IMR-90 (cell line): ENCODE measurements around the gene TSPEAR. TPM values are rescaled to one million over a fixed set of nuclear protein-coding genes. Genes with fewer than 3 reads are reported as not detected.
"Not testable (repeated sequence)": the region's sequence is repeated elsewhere in the genome, so short reads cannot be mapped to it uniquely, and the experiment has no call there.

Experiments used
- ATAC-seq: fragments of 200-7000 bp; cut with Tn5 transposase; 2 replicates; pipeline ENCODE4 v1.9.1; 2020; ENCODE audit warnings: low read depth, mild to moderate bottlenecking, moderate library complexity
- BruUV-seq: library from RNA; stranded (reverse); fragments of 400-500 nt; replicated peaks from 2 replicates; lab custom pipeline; 2021; lab: Mats Ljungman, UMichigan
- CTCF ChIA-PET: fragments of 300-600 bp; formaldehyde crosslinking; extraction: SDS; loops from one replicate; lab custom pipeline; 2021; ENCODE audit warnings: antibody characterized with exemption; lab: Yijun Ruan, JAX
- POLR2A ChIA-PET: fragments of 300-600 bp; sonication (Branson Sonifier 250); formaldehyde crosslinking; loops from one replicate; lab custom pipeline; 2022; ENCODE audit warnings: antibody characterized with exemption; ENCODE audit not compliant: unreplicated experiment; lab: Charles Lee
- DNase-seq: peaks from one replicate; pipeline ENCODE4 v3.0.0; 2013
- H2AFZ ChIP-seq: replicated peaks from 2 replicates; pipeline ENCODE3; 2013; ENCODE audit warnings: low read length, mild to moderate bottlenecking; ENCODE audit not compliant: poor library complexity
- H2AK5ac ChIP-seq: 2 replicates; pipeline ENCODE4 v1.6.1; 2013; ENCODE audit warnings: low read depth, low read length, inconsistent platforms
- H2AK9ac ChIP-seq: replicated peaks from 2 replicates; pipeline ENCODE3; 2013; ENCODE audit warnings: mild to moderate bottlenecking, low read depth, low read length, moderate library complexity; ENCODE audit not compliant: poor library complexity
- H2BK120ac ChIP-seq: 2 replicates; pipeline ENCODE4 v1.6.1; 2013; ENCODE audit warnings: low read depth, low read length, inconsistent platforms
- H2BK15ac ChIP-seq: 3 replicates; pipeline ENCODE4 v1.6.1; 2013; ENCODE audit warnings: low read depth, low read length, inconsistent platforms
- H2BK20ac ChIP-seq: 2 replicates; pipeline ENCODE4 v1.6.1; 2013; ENCODE audit warnings: low read depth, mild to moderate bottlenecking, inconsistent platforms, low read length, moderate library complexity
- H2BK5ac ChIP-seq: 2 replicates; pipeline ENCODE4 v1.6.1; 2013; ENCODE audit warnings: mild to moderate bottlenecking, low read depth, low read length, inconsistent platforms; ENCODE audit not compliant: poor library complexity, severe bottlenecking
- H3K14ac ChIP-seq: replicated peaks from 2 replicates; pipeline ENCODE4 v1.6.1; 2013; ENCODE audit warnings: low read depth, low read length, inconsistent platforms
- H3K18ac ChIP-seq: 2 replicates; pipeline ENCODE4 v1.6.1; 2013; ENCODE audit warnings: low read depth, low read length, control low read depth
- H3K23ac ChIP-seq: 2 replicates; pipeline ENCODE4 v1.6.1; 2013; ENCODE audit warnings: low read depth, low read length, inconsistent platforms
- H3K27ac ChIP-seq: 2 replicates; pipeline ENCODE4 v1.5.1; 2013; ENCODE audit warnings: mild to moderate bottlenecking, control low read depth, low read length; ENCODE audit not compliant: insufficient read depth
- H3K27me3 ChIP-seq: 2 replicates; pipeline ENCODE4 v1.6.1; 2013; ENCODE audit warnings: low read length; ENCODE audit not compliant: control insufficient read depth, insufficient read depth
- H3K36me3 ChIP-seq: 2 replicates; pipeline ENCODE4 v1.6.1; 2013; ENCODE audit warnings: low read length, mixed read lengths; ENCODE audit not compliant: control insufficient read depth, insufficient read depth
- H3K4ac ChIP-seq: 2 replicates; pipeline ENCODE4 v1.6.1; 2013; ENCODE audit warnings: low read depth, low read length, inconsistent platforms
- H3K4me1 ChIP-seq: 2 replicates; pipeline ENCODE4 v1.6.1; 2013; ENCODE audit warnings: low read length, mixed read lengths; ENCODE audit not compliant: control insufficient read depth, insufficient read depth
- H3K4me2 ChIP-seq: 2 replicates; pipeline ENCODE4 v1.6.1; 2013; ENCODE audit warnings: low read depth, mild to moderate bottlenecking, control low read depth, low read length, moderate library complexity
- H3K4me3 ChIP-seq: 2 replicates; pipeline ENCODE4 v1.5.1; 2013; ENCODE audit warnings: low read depth, mild to moderate bottlenecking, control low read depth, low read length, moderate library complexity; ENCODE audit not compliant: insufficient read depth
- H3K56ac ChIP-seq: 2 replicates; pipeline ENCODE4 v1.6.1; 2013; ENCODE audit warnings: low read length, inconsistent platforms; ENCODE audit not compliant: insufficient read depth; ENCODE audit errors: extremely low read depth
- H3K79me1 ChIP-seq, 2 experiments: 2 replicates each; pipeline ENCODE4 v1.6.1; 2013; ENCODE audit warnings: low read length in 2 of 2, inconsistent platforms in 1 of 2, low read depth in 1 of 2
- H3K9ac ChIP-seq: 2 replicates; pipeline ENCODE4 v1.6.1; 2013; ENCODE audit warnings: low read depth, low read length, control low read depth
- H3K9me1 ChIP-seq: 2 replicates; pipeline ENCODE4 v1.6.1; 2013; ENCODE audit warnings: low read length, inconsistent platforms; ENCODE audit not compliant: insufficient read depth
- H3K9me3 ChIP-seq: 2 replicates; pipeline ENCODE4 v1.6.1; 2013; ENCODE audit warnings: low read length; ENCODE audit not compliant: control insufficient read depth, insufficient read depth
- H4K20me1 ChIP-seq: 2 replicates; pipeline ENCODE4 v1.6.1; 2013; ENCODE audit warnings: low read length, inconsistent platforms; ENCODE audit not compliant: insufficient read depth
- H4K5ac ChIP-seq: 2 replicates; pipeline ENCODE4 v1.6.1; 2013; ENCODE audit warnings: mild to moderate bottlenecking, low read depth, low read length, control low read depth
- H4K8ac ChIP-seq, 2 experiments: 2 replicates each; pipeline ENCODE4 v1.6.1; 2013; ENCODE audit warnings: low read depth in 2 of 2, low read length in 2 of 2, control low read depth in 1 of 2, inconsistent platforms in 1 of 2
- H4K91ac ChIP-seq: 2 replicates; pipeline ENCODE4 v1.6.1; 2013; ENCODE audit warnings: low read depth, low read length, inconsistent platforms; ENCODE audit not compliant: insufficient read depth
- CHD1 ChIP-seq: IDR thresholded peaks from 2 replicates; pipeline ENCODE4 v1.6.1; 2012; ENCODE audit warnings: low read depth, low read length, improper control_type of control experiment
- CTCF ChIP-seq: conservative IDR thresholded peaks from 2 replicates; pipeline ENCODE4 v1.5.1; 2012; ENCODE audit warnings: mild to moderate bottlenecking, low read depth, low read length, improper control_type of control experiment
- WGBS, 2 experiments: methylation state at CpG; one replicate each; pipeline versions ENCODE4 v1.1.5 to v1.1.7; 2013; ENCODE audit warnings: missing lambda C conversion rate in 2 of 2; ENCODE audit not compliant: insufficient read length in 1 of 2; ENCODE audit errors: extremely low coverage in 2 of 2; 5-methylcytosine and 5-hydroxymethylcytosine counted together
- dilution Hi-C: fragments of 300-500 bp; cut with HindIII; formaldehyde crosslinking; loops from one replicate; pipeline ENCODE4 v1.14.3; 2018; ENCODE audit warnings: low sequenced_read_pairs; ENCODE audit not compliant: unreplicated experiment
- in situ Hi-C: fragments of 300-500 bp; cut with MboI; formaldehyde crosslinking; loops from 3 replicates; pipeline ENCODE4 v1.14.3; 2019; ENCODE audit warnings: low sequenced_read_pairs, inconsistent platforms, mixed read lengths
- intact Hi-C: fragments of 100-400 bp; cut with micrococcal nuclease; formaldehyde crosslinking; loops from 2 replicates; pipeline ENCODE4 v1.10.0; 2022
- polyA plus RNA-seq, 3 experiments: library from polyadenylated mRNA; depleted of rRNA; stranded (reverse); fragments of >200 nt; gene quantifications; 2 replicates each; pipeline ENCODE4 v1.2.3, GENCODE V29; 2012; ENCODE audit warnings: low replicate concordance in 1 of 3
- total RNA-seq: library from RNA; depleted of rRNA; stranded (reverse); fragments of >200 nt; gene quantifications from 2 replicates; pipeline ENCODE4 v1.2.3, GENCODE V29; 2012

The TSPEAR gene
- total and polyA plus RNA-seq, 2 of the 4 experiments (the other 2 are of a cell fraction) = not detected

GRCh38 chr21:44697811-44698734 lies 13.3 kb downstream of the TSPEAR start:
- Histone ChIP-seq H4K5ac (no peak overlapping the region), H2AK9ac (no peak overlapping the region), H3K23ac (no peak overlapping the region), H4K8ac (no peak overlapping the region), H3K4me1 (no peaks in the 10 kb centered on the region), H2AK5ac (no peak overlapping the region), H3K56ac (no peak overlapping the region), H3K4me2 (no peak overlapping the region), H2BK20ac (no peak overlapping the region), H3K9ac (no peak overlapping the region), H4K91ac (no peak overlapping the region), H3K27me3 (peaks cover 56% of the 10 kb centered on the region), H3K36me3 (no peaks in the 10 kb centered on the region), H3K79me1 (no peaks in the 10 kb centered on the region), H2BK5ac (no peak overlapping the region), H3K14ac (no peak overlapping the region), H3K4me3 (no peak overlapping the region), H3K9me1 (no peaks in the 10 kb centered on the region), H4K20me1 (no peaks in the 10 kb centered on the region), H3K18ac (no peak overlapping the region), H3K9me3 (no peaks in the 10 kb centered on the region; the same call in 1 of the 2 replicates), H2AFZ (no peak overlapping the region), H3K27ac (no peak overlapping the region), H3K4ac (no peak overlapping the region), H2BK15ac (no peak overlapping the region), H2BK120ac (no peak overlapping the region)
- ATAC-seq = 0 out of 2 replicates have a peak, but pooled peaks have one; percentile 24
- ChIA-PET CTCF (no interaction called here), POLR2A (no interaction called here)
- intact Hi-C loops = no loop called here
- 24% methylated on average over 22 of the region's 35 CpGs; no CpG with 5 or more reads in 1 of the 2 experiments for WGBS, 2 experiments
- DNase-seq = no peak
- BruUV-seq = no TSS peak
- dilution Hi-C loops = no loop called here
- in situ Hi-C loops = no loop called here
- TF ChIP-seq CTCF (no peak), CHD1 (no peak)

GRCh38 chr21:44697172-44697810 lies 14.1 kb downstream of the TSPEAR start, which contains the start of gene KRTAP10-12:
Gene KRTAP10-12, plus strand, starts transcription at chr21:44697172. Its CDS starts 30 bp downstream, at chr21:44697202.
- H2AK9ac ChIP-seq, H4K91ac ChIP-seq, DNase-seq, CTCF ChIA-PET, ATAC-seq, H2BK120ac ChIP-seq, H3K14ac ChIP-seq, H2AFZ ChIP-seq, H2BK20ac ChIP-seq, H3K56ac ChIP-seq, dilution Hi-C loops, H3K4me1 ChIP-seq, H3K18ac ChIP-seq, BruUV-seq, H2BK15ac ChIP-seq, H3K4me2 ChIP-seq, H3K23ac ChIP-seq, H3K79me1 ChIP-seq, H3K9ac ChIP-seq, H3K4ac ChIP-seq, H4K8ac ChIP-seq, in situ Hi-C loops, H3K9me1 ChIP-seq, H3K9me3 ChIP-seq, H2AK5ac ChIP-seq, H3K27ac ChIP-seq, POLR2A ChIA-PET, H3K4me3 ChIP-seq, intact Hi-C loops, H4K20me1 ChIP-seq, H4K5ac ChIP-seq, H2BK5ac ChIP-seq, H3K36me3 ChIP-seq: not testable (repeated sequence)
- H3K27me3 ChIP-seq = peaks cover 55% of the 10 kb centered on the region
- WGBS, 2 experiments = 24% methylated on average over 8 of the region's 21 CpGs; no CpG with 5 or more reads in 1 of the 2 experiments
